GM12892 (cell line): ENCODE results near the gene STK32B.

Experiments
- POLR2A ChIP-seq: IDR thresholded peaks from 2 replicates; pipeline ENCODE4 v1.6.1; 2011; ENCODE audit warnings: low read depth, low read length, control low read depth
- POLR2AphosphoS5 ChIP-seq: IDR thresholded peaks from 2 replicates; pipeline ENCODE4 v1.6.1; 2011; ENCODE audit warnings: low read depth, low read length, control low read depth
- TAF1 ChIP-seq: IDR thresholded peaks from 2 replicates; pipeline ENCODE4 v1.6.1; 2011; ENCODE audit warnings: low read depth, mild to moderate bottlenecking, control low read depth, low read length, borderline replicate concordance

- no peak for TF ChIP-seq POLR2A
- no peak for TF ChIP-seq TAF1
- TF ChIP-seq POLR2AphosphoS5, result no peak
Measured at GRCh38 chr4:5166377-5166776, 115.1 kb downstream of the STK32B start.
